Measurements from ENCODE around the gene HERC6.
"Not testable (repeated sequence)": the region's sequence is repeated elsewhere in the genome, so short reads cannot be mapped to it uniquely, and the experiment has no call there.

The HERC6 gene

DNA sequence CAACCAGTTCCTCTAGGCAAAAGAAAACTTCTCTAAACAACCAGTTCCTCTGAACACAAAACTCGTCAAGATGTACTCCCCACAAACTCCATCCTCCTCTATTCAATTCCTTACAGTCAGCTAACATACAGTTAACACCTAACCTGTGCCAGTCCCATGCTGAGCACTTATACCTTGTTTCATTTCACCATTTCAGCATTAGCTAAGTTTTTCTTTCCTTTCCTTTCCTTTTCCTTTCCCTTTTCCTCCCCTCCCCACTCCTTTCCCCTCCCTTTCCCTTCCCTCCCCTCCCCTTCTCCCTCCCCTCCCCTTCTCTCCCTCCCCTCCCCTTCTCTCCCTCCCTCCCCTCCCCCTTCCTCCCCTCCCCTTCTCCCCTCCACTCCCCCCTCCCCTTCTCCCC is 13.1 kb downstream of the HERC6 start:
- DNase-seq, result no peak

DNA sequence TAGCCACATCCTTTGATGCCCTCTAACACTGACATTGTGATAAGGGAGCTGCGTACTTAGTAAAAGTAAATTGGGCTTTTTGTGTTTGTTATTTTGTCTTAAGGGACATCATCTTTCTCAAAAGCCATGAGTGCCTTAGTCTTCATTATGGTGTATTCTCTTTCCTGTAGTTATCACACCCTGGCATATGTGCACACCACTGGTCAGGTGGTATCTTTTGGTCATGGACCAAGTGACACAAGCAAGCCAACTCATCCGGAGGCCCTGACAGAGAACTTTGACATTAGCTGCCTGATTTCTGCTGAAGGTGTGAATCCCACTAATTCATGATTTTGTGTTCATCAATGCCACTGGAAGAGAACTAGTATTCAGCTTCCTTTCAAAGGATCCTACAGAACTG is 18.0 kb downstream of the HERC6 start:
- DNase-seq, result no peak

DNA sequence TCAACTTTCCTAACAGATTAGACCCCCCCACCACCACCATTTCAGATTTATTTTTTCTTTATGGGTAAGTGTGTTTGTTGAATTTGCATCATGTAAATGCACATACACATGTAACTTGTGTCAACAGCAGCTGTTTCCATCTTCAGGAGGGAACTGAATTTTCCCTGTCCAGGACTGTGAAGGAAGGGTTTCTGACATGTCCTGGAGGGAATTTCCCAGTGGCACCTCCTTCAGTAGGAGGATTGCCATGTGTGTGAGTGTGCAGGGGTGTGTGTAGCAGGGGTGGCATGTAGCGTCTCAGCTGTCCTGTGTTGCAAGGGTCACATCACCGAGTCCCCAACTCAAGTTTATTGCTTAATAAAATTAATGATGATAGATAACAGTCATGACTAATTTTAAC is 19.7 kb downstream of the HERC6 start:
- DNase-seq, result no peak

DNA sequence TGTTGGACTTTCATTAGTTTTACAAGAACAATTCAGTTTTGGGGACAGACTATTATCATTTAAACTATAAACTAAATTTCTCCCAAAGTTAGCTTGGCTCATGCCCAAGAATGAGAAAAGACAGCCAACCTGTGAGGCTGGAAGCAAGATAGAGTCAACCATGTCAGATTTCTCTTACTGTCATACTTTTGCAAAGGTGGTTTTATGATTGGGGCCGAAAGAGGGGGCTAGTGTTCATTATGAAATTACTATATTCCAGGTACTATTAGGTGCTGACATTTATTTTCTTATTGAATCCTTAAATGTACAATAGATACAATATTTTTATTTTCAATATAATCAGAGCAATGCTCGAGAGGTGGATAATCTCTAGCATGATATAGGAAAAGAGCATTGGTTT is 30.6 kb downstream of the HERC6 start:
- no peak for DNase-seq

DNA sequence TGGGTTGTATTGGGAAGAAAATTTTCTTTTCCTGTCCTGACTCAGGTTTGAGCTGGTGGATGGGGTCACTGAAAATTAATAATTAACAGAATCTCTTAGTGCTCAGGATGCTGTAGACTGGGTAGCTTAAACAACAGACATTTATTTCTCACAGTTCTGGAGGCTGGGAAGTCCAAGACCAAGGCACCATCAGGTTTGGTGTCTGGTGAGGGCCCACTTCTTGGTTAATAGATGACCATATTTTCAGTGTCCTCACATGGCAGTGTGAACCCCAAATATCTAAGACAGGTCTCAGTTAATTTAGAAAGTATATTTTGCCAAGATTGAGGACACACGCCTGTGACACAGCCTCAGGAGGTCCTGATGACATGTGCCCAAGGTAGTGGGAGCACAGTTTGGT is 31.1 kb downstream of the HERC6 start:
- DNase-seq, result no peak

DNA sequence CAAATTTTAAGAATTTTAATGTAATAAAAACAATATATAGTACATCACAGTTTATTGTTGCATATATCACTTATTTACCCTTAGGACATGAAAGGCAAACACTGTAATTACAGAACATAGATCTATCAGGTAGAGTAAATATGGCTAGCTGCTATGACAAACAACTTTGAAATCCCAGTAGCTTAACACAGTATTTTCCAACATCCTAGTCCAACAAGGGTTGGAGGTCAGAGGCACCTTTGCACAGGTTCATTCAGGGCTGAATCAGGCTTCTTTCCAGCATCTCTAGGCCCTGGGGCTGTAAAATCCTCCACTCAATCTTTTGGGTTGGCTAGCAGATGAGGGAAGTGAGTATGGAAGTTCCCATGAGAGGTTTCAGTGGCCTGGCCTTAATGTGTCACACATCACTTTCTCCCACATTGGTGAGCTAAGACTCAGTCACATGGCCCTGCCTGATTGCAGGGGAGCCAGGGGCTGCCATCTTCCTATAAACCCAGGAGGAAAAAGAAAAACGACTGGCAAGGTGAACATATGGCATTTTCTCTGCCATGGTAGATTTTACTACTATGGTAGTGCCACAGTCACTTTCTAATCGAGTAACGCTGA is 32.9 kb downstream of the HERC6 start:
- no peak for DNase-seq

DNA sequence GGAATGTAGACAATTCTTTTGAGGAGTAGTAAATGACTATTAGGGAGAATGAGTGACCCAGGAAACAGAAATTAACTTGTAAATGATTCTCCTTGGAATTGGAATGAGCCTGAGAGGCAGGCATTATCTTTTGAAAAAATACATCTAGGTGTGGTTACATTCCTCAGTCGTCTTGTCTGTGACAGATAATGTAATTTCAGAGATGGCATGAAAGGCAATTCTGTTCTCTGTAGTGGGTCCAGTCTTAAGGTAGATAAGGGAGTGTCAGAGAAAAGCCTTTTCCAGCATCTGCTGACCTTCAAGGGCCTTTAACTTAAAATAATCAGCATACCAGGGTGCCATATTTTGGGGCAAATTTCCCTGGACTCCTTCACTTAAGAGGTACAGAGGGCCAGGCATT is 35.1 kb downstream of the HERC6 start:
- DNase-seq, result no peak

DNA sequence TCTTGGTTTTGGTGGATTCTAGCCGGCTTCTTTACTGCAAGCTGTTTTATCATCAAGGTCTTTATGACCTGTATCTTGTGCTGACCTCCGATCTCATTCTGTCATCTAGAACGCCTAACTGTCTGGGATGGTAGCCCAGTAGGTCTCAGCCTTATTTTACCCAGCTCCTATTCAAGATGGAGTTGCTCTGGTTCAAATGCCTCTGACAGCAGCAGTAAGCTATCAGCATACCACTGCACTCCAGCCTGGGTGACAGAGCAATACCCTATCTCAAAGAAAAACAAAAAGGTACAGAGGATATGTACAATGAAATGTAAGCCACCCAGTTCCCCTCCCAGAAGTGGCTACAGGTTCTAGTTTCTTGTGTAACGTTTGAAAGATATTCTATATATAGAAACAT is 36.1 kb downstream of the HERC6 start:
- DNase-seq, result no peak

DNA sequence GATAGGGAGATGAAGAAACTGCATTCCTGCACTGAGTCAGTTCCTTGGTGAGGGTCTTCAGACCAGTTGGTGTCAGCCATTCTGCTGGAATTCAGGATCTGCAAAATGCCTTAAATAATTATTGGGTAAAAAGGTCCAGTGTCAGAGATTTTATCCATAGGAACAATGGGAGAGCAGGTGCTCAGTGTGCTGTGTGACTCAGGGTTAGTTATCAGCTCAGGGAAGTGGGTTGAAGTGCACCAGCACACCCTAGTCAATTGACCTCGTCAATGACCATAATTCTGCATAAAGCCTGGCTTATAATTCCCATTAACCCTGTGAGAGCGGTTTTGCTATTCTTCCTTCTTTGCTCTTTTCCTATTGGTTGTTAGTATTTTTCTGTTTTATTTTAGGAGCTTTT is 37.3 kb downstream of the HERC6 start:
- DNase-seq, result no peak

DNA sequence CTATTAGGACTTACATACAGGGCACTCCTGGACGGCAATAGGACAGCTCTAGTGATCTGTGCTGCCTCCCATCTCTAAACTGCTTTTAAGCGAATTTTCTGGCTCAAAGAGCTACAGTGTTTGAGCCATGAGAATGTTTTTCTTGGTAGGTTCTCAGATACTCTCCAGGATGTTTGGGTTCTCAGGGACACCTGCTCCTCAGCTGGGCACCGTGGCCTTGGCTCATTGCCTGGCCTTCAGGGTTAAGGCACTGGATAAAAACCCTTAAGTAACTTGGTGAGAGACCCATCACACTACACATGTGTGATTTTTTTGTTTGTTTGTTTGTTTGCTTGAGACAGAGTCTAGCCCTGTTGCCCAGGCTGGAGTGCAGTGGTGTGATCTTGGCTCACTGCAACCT is 39.8 kb downstream of the HERC6 start:
- no peak for DNase-seq

DNA sequence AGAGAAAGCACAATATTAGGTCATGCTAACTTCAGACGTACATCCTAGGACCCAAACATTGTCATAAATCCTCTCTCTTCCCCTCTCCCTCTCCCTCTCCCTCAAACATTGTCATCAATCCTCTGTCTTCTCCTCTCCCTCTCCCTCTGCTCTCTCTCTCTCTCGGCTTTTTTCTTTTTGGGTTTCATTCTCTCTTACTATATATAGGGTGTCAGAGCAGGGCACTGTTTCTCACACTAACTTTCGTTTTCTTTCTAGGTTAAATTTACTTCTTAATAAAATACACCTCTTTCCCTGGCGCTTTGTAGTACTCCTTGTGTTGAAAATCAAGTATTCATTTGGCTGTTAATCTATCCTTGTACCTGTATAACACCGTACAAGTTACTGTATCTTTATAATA is 41.2 kb downstream of the HERC6 start:
- no peak for DNase-seq

DNA sequence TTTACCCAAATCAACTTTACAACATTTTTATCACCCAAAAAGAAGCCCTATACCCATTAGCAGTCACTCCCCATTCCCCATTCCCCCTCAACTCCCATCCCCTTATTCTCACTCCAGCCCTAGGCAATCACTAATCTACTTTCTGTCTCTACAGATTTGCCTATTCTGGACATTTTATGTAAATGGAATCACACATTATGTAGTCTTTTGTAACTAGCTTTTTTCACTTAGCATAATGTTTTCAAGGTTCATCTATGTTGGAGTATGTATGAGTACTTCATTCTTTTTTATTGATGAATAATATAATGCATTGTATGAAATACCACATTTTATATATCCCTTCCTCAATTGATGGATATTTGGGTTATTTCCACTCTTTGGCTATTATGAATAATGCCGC is 42.2 kb downstream of the HERC6 start:
- DNase-seq, result no peak

DNA sequence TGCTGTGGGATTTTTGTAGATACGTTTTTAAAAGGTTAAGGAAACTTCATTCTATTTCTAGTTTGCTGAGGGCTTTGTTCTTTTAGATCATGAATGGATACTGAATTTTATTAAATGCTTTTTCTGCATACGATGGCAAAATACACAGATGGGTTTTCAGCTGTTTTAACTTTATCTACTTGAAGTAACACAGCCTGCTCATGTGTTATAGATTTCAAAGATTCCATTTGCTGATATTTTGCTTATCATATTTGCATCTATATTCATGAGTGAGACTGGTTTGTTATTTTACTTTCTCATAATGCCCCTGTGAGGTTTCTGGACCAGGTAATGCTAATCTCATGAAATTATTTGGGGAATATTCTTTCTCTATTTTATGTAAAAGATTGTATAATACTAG is 43.8 kb downstream of the HERC6 start:
- DNase-seq, result no peak

DNA sequence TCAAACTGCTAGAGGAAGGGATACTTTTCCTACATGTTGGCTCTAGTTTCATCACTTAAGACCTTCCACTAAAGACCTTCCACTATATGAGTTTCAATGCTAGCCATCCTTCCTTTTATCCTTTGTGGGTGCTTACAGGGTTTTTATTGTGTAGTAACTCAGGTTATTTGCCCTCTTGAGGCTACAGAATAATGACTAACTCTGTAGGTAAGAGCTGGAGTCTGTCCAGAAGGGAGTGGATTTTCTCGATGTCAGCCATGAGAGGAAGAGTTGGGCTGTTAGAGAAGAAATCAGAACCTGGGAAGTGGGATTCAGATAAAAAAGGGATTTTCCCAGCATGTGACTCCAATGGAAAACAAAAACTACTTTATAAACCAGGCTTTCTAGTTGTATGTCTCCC is 50.7 kb downstream of the HERC6 start:
- DNase-seq, result no peak

DNA sequence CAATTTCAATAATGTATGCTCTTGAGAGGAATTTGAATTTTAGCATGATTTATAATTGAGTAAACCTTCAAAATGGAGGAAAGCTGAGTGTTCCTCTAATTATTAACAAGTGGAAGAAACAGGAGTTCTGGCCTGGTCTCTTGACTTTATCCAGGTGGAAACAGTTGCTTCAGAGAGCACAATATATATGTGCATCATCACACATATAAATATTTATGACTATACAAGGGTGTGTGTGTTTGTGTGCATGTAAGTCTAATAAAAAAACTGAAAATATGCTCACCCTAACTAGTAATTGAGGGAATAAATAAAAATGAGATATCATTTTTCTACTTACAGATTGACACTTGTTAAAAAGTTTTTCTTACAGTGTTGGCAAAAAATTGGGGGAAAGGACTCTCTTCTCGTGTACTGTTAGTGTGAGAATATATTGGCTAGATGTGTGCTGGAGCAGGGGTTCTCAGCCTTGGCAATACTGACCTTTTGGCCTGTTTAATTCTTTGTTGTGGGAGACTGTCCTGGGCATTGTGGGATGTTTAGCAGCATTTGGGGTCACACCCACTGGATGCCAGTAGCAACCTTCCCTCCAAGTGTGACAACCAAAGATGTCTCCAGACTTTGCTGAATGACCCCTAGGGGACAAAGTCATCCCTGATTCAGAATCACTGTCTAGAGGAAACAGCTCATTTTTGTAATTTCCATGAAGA is 57.5 kb downstream of the HERC6 start:
- DNase-seq, result no peak

DNA sequence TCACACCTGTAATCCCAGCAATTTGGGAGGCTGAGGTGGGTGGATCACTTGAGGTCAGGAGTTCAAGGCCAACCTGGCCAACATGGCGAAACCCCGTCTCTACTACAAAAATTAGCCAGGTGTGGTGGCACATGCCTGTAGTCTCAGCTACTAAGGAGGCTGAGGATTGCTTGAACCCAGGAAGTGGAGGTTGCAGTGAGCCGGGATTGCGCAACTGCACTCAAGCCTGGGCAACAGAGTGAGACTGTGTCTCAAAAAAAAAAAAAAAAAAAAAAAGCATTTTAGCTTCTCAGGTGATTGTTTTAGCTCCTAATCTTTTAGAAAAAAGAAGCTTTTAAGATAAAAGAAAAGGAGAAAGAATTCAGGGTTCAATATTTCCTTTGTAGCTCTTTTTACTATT is 59.2 kb downstream of the HERC6 start:
- DNase-seq, result not testable (repeated sequence)

DNA sequence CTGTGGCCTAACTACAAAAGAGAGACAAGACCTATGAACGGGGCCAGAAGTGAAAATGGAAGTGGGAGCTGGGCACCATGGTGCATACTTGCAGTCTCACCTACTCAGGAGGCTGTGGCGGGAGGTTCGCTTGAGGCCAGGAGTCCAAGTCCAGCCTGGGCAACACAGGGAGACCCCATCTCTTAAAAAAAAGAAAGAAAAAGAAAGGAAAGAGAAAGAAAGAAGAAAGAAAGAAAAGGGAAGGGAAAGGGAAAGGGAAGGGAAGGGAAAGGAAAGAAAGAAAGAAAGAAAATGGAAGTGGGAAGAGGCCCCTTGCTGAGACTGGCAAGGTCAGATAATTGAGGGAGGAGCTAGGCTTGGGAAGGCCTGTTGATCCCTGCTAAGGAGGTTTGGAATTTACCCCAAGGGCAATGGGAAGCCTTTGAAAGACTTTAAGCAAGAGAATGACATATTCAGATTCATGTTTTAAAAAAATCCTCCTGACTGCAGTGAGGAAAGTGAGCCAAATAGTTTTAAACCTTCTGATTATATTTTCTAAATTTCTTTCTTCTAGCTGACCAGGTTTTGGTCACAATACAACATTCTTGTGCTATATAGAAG is 60.6 kb downstream of the HERC6 start:
- DNase-seq, result no peak

DNA sequence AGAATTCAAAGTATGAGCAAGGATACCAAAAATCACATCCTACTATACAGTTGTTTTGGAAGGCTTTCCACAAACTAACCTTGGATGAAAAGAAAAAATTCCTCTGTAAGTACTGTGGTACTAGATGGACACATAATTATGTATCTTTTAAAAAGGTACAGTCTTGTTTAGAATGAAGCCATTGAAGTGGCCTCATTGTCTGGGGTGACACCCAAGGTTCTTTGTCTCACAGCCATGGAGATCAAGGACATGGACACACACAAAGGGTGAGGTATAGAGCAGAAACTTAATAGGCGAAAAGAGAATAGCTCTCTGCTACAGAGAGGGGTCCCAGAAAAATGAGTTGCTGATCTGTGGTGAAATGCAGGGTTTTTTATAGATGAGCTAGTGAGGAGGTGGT is 61.5 kb downstream of the HERC6 start:
- no peak for DNase-seq

DNA sequence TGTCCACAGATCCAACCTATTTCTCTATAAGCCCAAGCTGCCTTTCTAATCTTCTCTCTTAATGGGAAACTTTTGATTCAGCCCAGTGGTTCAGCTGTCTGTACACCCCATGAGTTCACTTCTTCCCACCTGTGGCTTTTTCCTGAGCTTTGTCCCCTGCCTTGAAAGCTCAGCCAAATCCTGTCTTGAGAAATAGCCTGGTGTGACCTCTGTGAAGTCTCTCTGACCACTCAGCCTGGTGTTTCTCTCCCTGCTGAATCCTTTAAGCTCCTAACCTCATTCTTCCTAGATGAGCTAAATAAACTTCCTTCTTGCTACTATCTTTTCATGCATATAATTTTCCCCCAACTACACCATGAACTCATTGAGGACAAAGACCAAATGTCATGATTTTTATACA is 63.0 kb downstream of the HERC6 start:
- DNase-seq, result no peak

DNA sequence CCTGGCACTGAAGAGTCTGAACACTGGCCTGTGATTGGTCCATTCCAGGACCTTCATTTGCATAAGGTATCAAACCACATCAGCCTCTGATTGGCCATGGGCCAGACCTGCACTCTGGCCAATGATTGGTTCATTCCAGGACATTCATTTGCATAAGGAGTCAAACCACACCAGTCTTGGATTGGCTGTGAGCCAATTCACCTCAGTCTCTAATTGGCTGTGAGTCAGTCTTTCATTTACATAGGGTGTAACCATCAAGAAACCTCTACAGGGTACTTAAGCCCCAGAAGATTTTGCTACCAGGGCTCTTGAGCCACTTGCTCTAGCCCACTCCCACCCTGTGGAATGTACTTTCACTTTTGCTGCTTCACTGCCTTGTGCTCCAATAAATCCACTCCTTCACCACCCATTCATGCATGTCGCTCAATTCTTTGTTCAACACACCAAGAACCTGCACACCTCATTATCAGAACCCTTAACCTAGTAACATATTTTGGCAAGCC is 64.1 kb downstream of the HERC6 start:
- DNase-seq, result no peak

DNA sequence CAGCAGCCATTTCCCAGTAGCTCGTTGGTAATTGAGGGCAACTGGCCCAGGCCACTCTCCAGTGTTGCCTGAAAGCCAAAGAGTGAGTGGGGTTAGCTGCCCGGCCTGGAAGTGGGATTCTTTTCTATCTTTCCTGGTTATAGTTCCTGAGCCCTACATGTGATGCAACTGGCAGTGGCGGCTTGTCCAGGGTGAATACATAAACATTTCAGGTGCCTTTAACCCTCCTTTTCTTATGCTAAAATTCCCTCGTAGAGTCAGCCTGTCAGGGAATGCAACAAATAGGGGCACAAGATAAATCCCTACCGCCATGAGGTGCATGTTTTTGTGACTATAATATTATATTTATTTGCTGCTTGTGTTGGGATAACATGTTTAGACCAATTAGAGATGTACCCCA is 64.8 kb downstream of the HERC6 start:
- DNase-seq, result no peak

DNA sequence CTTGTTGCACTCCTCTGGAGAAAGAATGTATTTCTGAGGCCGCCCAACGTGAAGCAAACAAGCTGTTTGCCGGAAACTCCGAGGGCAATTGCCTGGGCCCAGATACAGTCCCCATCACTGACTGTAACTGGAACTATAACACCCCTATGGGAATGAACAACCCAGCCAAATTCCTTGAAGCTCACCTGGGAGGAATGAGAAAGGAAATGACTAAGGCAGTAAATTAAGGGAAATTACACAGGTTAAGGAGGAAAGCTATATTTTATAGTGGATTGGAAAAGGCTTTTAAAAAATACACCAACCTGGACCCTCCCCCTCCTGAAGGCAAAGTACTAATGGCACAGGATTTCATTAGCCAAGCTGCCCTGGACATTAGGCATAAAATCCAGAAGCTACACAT is 66.6 kb downstream of the HERC6 start:
- DNase-seq, result no peak

DNA sequence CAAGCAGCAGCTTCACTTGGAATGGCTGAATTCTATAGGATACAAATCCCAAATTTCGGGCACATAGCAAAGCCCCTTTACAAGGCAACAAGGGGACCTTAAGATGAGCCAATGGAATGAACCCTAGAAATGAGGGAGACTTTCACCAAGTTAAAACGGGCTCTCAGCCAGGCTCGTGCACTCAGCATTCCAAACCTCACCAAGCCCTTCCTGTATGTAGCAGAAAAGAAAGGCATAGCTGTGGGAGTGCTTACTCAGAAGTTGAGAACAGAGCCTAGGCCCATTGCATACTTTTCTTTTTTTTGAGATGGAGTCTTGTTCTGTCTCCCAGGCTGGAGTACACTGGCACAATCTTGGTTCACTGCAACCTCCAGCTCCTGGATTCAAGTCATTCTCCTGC is 67.5 kb downstream of the HERC6 start:
- no peak for DNase-seq

DNA sequence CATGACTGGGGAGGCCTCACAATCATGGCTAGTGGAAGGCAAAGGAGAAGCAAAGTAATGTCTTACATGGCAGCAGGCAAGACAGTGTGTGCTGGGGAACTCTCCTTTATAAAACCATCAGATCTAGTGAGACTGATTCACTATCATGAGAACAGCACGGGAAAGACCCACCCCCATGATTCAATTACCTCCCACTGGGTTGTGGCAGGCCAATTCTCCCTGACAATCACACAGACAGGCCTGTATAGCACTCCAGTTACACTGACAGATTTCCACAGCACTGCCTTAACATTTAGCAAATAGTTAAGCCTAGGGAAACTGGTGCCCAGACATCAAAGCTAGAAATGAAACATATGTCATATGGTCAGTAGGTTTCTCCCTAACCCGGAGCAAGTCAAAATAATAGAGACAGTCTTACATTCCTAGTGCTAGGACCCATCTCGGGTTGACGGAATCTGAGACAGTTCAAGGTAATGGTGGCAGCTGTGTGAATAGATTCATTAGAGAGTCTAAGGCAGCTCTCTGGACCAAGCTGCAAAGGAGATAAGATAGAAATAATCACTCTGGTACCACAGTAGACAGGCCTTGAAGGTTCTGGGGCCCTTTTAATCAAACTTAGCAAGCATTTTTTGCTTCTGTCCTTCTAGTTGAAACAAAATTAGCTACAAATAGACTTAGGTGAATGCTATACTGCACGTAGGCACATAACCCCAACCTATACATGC is 68.9 kb downstream of the HERC6 start:
- no peak for DNase-seq

Data from SHP77 treated with DMSO at 0.1 percent for 48 hours (cell line).